BJ (cell line): ENCODE measurements around the gene C20orf141. TPM values are rescaled to one million over a fixed set of nuclear protein-coding genes. Genes with fewer than 3 reads are reported as not detected.

Source experiments
- CTCF ChIA-PET: fragments of 350-600 bp; formaldehyde crosslinking; extraction: SDS; loops from one replicate; lab custom pipeline; 2021; ENCODE audit warnings: antibody characterized with exemption, inconsistent platforms; lab: Yijun Ruan, JAX
- POLR2A ChIA-PET: fragments of 300-600 bp; sonication (Branson Sonifier 250); formaldehyde crosslinking; extraction: SDS; loops from one replicate; lab custom pipeline; 2021; ENCODE audit warnings: antibody characterized with exemption; lab: Charles Lee
- DNase-seq: peaks from one replicate; pipeline ENCODE4 v3.0.0-alpha.2; 2011; ENCODE audit warnings: low read depth
- H3K27me3 ChIP-seq: 2 replicates; pipeline ENCODE4 v1.6.0; 2011; ENCODE audit warnings: low read length; ENCODE audit not compliant: control insufficient read depth, insufficient read depth
- H3K36me3 ChIP-seq: 2 replicates; pipeline ENCODE4 v1.5.1; 2011; ENCODE audit warnings: low read length; ENCODE audit not compliant: control insufficient read depth, insufficient read depth
- H3K4me3 ChIP-seq: 2 replicates; pipeline ENCODE4 v1.5.1; 2011; ENCODE audit warnings: low read depth, mild to moderate bottlenecking, control low read depth, low read length
- polyA plus RNA-seq: library from polyadenylated mRNA; depleted of rRNA; stranded (reverse); fragments of >200 nt; gene quantifications from 2 replicates; pipeline ENCODE4 v1.2.3, GENCODE V29; 2011
- TF ChIP-seq, protein P1 (sequence below): IDR thresholded peaks from 2 replicates; pipeline ENCODE4 v1.5.1; 2011; ENCODE audit warnings: low read depth, mild to moderate bottlenecking, control low read depth, inconsistent platforms, low read length, moderate library complexity; ENCODE audit not compliant: insufficient read depth

C20orf141 gene
- polyA plus RNA-seq, 1 experiment = 0.12 TPM

DNA sequence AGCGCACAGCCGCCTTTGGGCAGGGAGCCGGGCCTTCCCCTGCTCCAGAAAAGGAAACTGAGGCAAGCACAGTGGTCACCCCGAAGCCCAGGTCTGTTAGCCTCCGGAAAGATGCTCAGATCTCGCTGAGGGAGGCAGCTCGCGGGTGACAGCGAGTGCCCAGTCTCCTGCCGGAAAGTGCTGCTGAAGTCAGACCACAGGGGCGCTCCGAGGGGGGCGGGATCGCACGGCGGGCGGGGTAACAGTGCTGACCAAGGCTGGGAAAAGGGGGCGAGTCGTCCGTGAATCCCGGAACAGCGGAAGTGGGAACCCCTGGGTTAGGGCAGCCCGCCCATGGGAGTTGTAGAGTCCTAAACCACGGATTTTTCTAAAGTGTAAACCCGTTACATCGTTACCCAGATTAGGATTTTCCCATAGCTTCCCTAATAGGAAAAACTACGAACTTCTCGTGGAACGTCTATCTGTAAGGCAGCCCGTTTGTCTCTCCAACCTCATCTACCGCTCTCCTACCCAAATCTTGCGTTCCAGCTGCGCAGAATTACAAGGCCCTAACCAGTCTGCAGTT lies 26.3 kb downstream of the C20orf141 start:
- CTCF ChIA-PET = interaction anchor here (0.9 to 4.3 kb wide), 3 partner anchors 79 to 89 kb away, joined by 3 to 26 read pairs (median 4); no protein-coding TSS in a partner anchor
- TF ChIP-seq, protein P1, sequence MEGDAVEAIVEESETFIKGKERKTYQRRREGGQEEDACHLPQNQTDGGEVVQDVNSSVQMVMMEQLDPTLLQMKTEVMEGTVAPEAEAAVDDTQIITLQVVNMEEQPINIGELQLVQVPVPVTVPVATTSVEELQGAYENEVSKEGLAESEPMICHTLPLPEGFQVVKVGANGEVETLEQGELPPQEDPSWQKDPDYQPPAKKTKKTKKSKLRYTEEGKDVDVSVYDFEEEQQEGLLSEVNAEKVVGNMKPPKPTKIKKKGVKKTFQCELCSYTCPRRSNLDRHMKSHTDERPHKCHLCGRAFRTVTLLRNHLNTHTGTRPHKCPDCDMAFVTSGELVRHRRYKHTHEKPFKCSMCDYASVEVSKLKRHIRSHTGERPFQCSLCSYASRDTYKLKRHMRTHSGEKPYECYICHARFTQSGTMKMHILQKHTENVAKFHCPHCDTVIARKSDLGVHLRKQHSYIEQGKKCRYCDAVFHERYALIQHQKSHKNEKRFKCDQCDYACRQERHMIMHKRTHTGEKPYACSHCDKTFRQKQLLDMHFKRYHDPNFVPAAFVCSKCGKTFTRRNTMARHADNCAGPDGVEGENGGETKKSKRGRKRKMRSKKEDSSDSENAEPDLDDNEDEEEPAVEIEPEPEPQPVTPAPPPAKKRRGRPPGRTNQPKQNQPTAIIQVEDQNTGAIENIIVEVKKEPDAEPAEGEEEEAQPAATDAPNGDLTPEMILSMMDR = no peak
- POLR2A ChIA-PET = interaction anchor here (1.3 kb wide), 1 partner anchor 9 kb away, joined by 3 read pairs; no protein-coding TSS in a partner anchor
- Histone ChIP-seq H3K4me3 (peak overlapping the region; percentile 89), H3K36me3 (peaks cover 7% of the 10 kb centered on the region), H3K27me3 (no peaks in the 10 kb centered on the region)
- no peak for DNase-seq

DNA sequence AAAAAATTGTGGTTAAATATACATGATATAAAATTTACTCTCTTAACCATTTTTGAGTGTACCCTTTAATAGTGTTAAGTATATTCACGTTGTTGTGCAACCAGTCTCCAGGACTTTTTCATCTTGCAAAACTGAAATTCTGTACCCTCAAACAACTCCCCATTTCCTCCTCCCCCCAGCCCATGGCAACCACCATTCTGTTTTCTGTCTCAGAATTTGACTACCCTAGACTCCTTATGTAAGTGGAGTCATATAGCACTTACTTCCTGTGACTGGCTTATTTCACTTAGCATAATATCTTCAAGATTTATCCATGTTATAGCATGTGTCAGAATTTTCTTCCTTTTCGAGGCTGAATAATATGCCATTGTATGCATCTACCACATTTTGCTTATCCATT lies 30.8 kb downstream of the C20orf141 start:
- TF ChIP-seq, protein P1 = no peak
- ChIA-PET POLR2A (interaction anchor here (0.6 kb wide), 1 partner anchor 9 kb away, joined by 4 read pairs; no protein-coding TSS in a partner anchor), CTCF (interaction anchor here (0.9 kb wide), 1 partner anchor 14 kb away, joined by 3 read pairs; no protein-coding TSS in a partner anchor)
- Histone ChIP-seq H3K27me3 (no peaks in the 10 kb centered on the region), H3K36me3 (no peaks in the 10 kb centered on the region; the same call in 1 of the 2 replicates), H3K4me3 (no peak overlapping the region)
- DNase-seq = no peak

DNA sequence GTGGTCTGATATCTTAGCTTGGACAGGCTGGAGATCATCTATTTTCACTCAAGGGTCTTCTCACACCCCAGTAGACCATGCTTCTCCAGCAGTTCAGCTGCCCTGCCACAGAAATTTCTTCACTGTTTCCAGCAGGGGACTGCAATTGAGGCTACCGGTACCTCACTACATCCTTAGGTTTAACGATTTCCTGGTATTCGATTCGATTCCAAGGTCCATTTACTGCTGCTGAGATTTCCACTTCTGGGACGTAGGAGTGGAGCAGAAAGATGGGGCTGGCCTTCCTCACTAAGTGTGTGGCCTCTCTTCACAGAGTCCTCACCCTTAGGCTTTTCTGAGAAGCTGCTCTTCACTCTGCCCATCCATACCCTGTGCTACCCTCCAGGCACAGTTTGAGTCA lies 31.9 kb downstream of the C20orf141 start:
- CTCF ChIA-PET = no interaction called here
- POLR2A ChIA-PET = no interaction called here
- TF ChIP-seq, protein P1 = no peak
- no peak overlapping the region for H3K4me3 ChIP-seq
- no peaks in the 10 kb centered on the region; the same call in 1 of the 2 replicates for H3K36me3 ChIP-seq
- no peaks in the 10 kb centered on the region for H3K27me3 ChIP-seq
- no peak for DNase-seq

DNA sequence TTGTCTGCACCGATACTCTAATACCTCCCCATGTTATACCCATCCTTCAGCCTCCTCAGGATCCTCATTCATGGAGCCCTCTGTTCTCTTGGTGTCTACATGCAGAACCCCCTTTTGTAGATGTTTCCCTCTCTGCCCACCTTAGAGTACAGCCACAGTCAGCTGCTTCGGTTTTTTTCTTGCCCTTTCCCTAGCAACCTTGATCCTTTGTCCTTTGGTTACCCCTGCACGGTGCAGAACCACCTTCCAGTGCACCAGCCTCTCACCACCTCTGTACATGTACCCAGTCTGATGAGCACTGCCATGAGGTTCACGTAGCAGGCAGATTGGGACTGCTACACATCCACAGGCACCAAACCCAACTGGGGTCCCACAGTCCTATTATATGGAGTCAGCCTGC lies 33.0 kb downstream of the C20orf141 start:
- Histone ChIP-seq H3K27me3 (no peaks in the 10 kb centered on the region), H3K36me3 (no peaks in the 10 kb centered on the region; the same call in 1 of the 2 replicates), H3K4me3 (no peak overlapping the region)
- CTCF ChIA-PET = interaction anchor here (10.5 kb wide), 1 partner anchor 94 kb away, joined by 166 read pairs; no protein-coding TSS in a partner anchor
- no peak for DNase-seq
- TF ChIP-seq, protein P1 = no peak
- POLR2A ChIA-PET = no interaction called here

DNA sequence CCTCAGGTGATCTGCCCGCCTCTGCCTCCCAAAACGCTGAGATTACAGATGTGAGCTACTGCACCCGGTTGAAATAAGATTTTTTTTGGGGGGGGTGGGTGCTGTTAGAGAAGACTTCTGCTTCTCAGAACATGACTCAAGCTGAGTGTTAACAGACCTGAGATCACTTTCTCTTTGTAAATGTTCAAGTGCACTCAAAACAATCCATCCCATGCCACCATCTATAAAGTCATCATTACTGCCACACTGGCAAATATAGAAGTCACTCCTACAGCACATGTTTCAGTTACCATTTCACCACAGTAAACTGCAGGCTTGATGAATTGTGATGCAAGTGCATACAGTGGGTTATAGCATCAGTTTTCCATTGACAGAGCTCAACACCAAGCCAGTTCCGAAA lies 34.7 kb downstream of the C20orf141 start:
- POLR2A ChIA-PET = no interaction called here
- CTCF ChIA-PET = interaction anchor here (0.6 to 10.5 kb wide), 6 partner anchors 18 to 137 kb away, joined by 3 to 166 read pairs (median 4); no protein-coding TSS in a partner anchor
- TF ChIP-seq, protein P1 = no peak

More for the DNA sequence above, 34.7 kb downstream of the C20orf141 start:
- DNase-seq = no peak
- no peaks in the 10 kb centered on the region for H3K27me3 ChIP-seq
- H3K4me3 ChIP-seq = no peak overlapping the region
- H3K36me3 ChIP-seq = no peaks in the 10 kb centered on the region; the same call in 1 of the 2 replicates
